IMR-90 (cell line): ENCODE data around the gene TBX3. TPM values are rescaled to one million over a fixed set of nuclear protein-coding genes. Genes with fewer than 3 reads are reported as not detected.

Experiments
- ATAC-seq: fragments of 200-7000 bp; cut with Tn5 transposase; 2 replicates; pipeline ENCODE4 v1.9.1; 2020; ENCODE audit warnings: low read depth, mild to moderate bottlenecking, moderate library complexity
- BruUV-seq: library from RNA; stranded (reverse); fragments of 400-500 nt; replicated peaks from 2 replicates; lab custom pipeline; 2021; lab: Mats Ljungman, UMichigan
- CTCF ChIA-PET: fragments of 300-600 bp; formaldehyde crosslinking; extraction: SDS; loops from one replicate; lab custom pipeline; 2021; ENCODE audit warnings: antibody characterized with exemption; lab: Yijun Ruan, JAX
- POLR2A ChIA-PET: fragments of 300-600 bp; sonication (Branson Sonifier 250); formaldehyde crosslinking; loops from one replicate; lab custom pipeline; 2022; ENCODE audit warnings: antibody characterized with exemption; ENCODE audit not compliant: unreplicated experiment; lab: Charles Lee
- DNase-seq: peaks from one replicate; pipeline ENCODE4 v3.0.0; 2013
- H2AFZ ChIP-seq: replicated peaks from 2 replicates; pipeline ENCODE3; 2013; ENCODE audit warnings: low read length, mild to moderate bottlenecking; ENCODE audit not compliant: poor library complexity
- H2AK5ac ChIP-seq: 2 replicates; pipeline ENCODE4 v1.6.1; 2013; ENCODE audit warnings: low read depth, low read length, inconsistent platforms
- H2AK9ac ChIP-seq: replicated peaks from 2 replicates; pipeline ENCODE3; 2013; ENCODE audit warnings: mild to moderate bottlenecking, low read depth, low read length, moderate library complexity; ENCODE audit not compliant: poor library complexity
- H2BK120ac ChIP-seq: 2 replicates; pipeline ENCODE4 v1.6.1; 2013; ENCODE audit warnings: low read depth, low read length, inconsistent platforms
- H2BK15ac ChIP-seq: 3 replicates; pipeline ENCODE4 v1.6.1; 2013; ENCODE audit warnings: low read depth, low read length, inconsistent platforms
- H2BK20ac ChIP-seq: 2 replicates; pipeline ENCODE4 v1.6.1; 2013; ENCODE audit warnings: low read depth, mild to moderate bottlenecking, inconsistent platforms, low read length, moderate library complexity
- H2BK5ac ChIP-seq: 2 replicates; pipeline ENCODE4 v1.6.1; 2013; ENCODE audit warnings: mild to moderate bottlenecking, low read depth, low read length, inconsistent platforms; ENCODE audit not compliant: poor library complexity, severe bottlenecking
- H3K14ac ChIP-seq: replicated peaks from 2 replicates; pipeline ENCODE4 v1.6.1; 2013; ENCODE audit warnings: low read depth, low read length, inconsistent platforms
- H3K18ac ChIP-seq: 2 replicates; pipeline ENCODE4 v1.6.1; 2013; ENCODE audit warnings: low read depth, low read length, control low read depth
- H3K23ac ChIP-seq: 2 replicates; pipeline ENCODE4 v1.6.1; 2013; ENCODE audit warnings: low read depth, low read length, inconsistent platforms
- H3K27ac ChIP-seq: 2 replicates; pipeline ENCODE4 v1.5.1; 2013; ENCODE audit warnings: mild to moderate bottlenecking, control low read depth, low read length; ENCODE audit not compliant: insufficient read depth
- H3K27me3 ChIP-seq: 2 replicates; pipeline ENCODE4 v1.6.1; 2013; ENCODE audit warnings: low read length; ENCODE audit not compliant: control insufficient read depth, insufficient read depth
- H3K36me3 ChIP-seq: 2 replicates; pipeline ENCODE4 v1.6.1; 2013; ENCODE audit warnings: low read length, mixed read lengths; ENCODE audit not compliant: control insufficient read depth, insufficient read depth
- H3K4ac ChIP-seq: 2 replicates; pipeline ENCODE4 v1.6.1; 2013; ENCODE audit warnings: low read depth, low read length, inconsistent platforms
- H3K4me1 ChIP-seq: 2 replicates; pipeline ENCODE4 v1.6.1; 2013; ENCODE audit warnings: low read length, mixed read lengths; ENCODE audit not compliant: control insufficient read depth, insufficient read depth
- H3K4me2 ChIP-seq: 2 replicates; pipeline ENCODE4 v1.6.1; 2013; ENCODE audit warnings: low read depth, mild to moderate bottlenecking, control low read depth, low read length, moderate library complexity
- H3K4me3 ChIP-seq: 2 replicates; pipeline ENCODE4 v1.5.1; 2013; ENCODE audit warnings: low read depth, mild to moderate bottlenecking, control low read depth, low read length, moderate library complexity; ENCODE audit not compliant: insufficient read depth
- H3K56ac ChIP-seq: 2 replicates; pipeline ENCODE4 v1.6.1; 2013; ENCODE audit warnings: low read length, inconsistent platforms; ENCODE audit not compliant: insufficient read depth; ENCODE audit errors: extremely low read depth
- H3K79me1 ChIP-seq, 2 experiments: 2 replicates each; pipeline ENCODE4 v1.6.1; 2013; ENCODE audit warnings: low read length in 2 of 2, inconsistent platforms in 1 of 2, low read depth in 1 of 2
- H3K9ac ChIP-seq: 2 replicates; pipeline ENCODE4 v1.6.1; 2013; ENCODE audit warnings: low read depth, low read length, control low read depth
- H3K9me1 ChIP-seq: 2 replicates; pipeline ENCODE4 v1.6.1; 2013; ENCODE audit warnings: low read length, inconsistent platforms; ENCODE audit not compliant: insufficient read depth
- H3K9me3 ChIP-seq: 2 replicates; pipeline ENCODE4 v1.6.1; 2013; ENCODE audit warnings: low read length; ENCODE audit not compliant: control insufficient read depth, insufficient read depth
- H4K20me1 ChIP-seq: 2 replicates; pipeline ENCODE4 v1.6.1; 2013; ENCODE audit warnings: low read length, inconsistent platforms; ENCODE audit not compliant: insufficient read depth
- H4K5ac ChIP-seq: 2 replicates; pipeline ENCODE4 v1.6.1; 2013; ENCODE audit warnings: mild to moderate bottlenecking, low read depth, low read length, control low read depth
- H4K8ac ChIP-seq, 2 experiments: 2 replicates each; pipeline ENCODE4 v1.6.1; 2013; ENCODE audit warnings: low read depth in 2 of 2, low read length in 2 of 2, control low read depth in 1 of 2, inconsistent platforms in 1 of 2
- H4K91ac ChIP-seq: 2 replicates; pipeline ENCODE4 v1.6.1; 2013; ENCODE audit warnings: low read depth, low read length, inconsistent platforms; ENCODE audit not compliant: insufficient read depth
- BHLHE40 ChIP-seq: fragments of 150-350 bp; IDR thresholded peaks from 2 replicates; pipeline ENCODE4 v1.6.1; 2016; ENCODE audit warnings: mild to moderate bottlenecking, low read depth, low read length
- CEBPB ChIP-seq: IDR thresholded peaks from 2 replicates; pipeline ENCODE4 v1.6.1; 2012; ENCODE audit warnings: low read depth, low read length, improper control_type of control experiment
- CHD1 ChIP-seq: IDR thresholded peaks from 2 replicates; pipeline ENCODE4 v1.6.1; 2012; ENCODE audit warnings: low read depth, low read length, improper control_type of control experiment
- CTCF ChIP-seq: conservative IDR thresholded peaks from 2 replicates; pipeline ENCODE4 v1.5.1; 2012; ENCODE audit warnings: mild to moderate bottlenecking, low read depth, low read length, improper control_type of control experiment
- ELK1 ChIP-seq: fragments of 150-350 bp; IDR thresholded peaks from 2 replicates; pipeline ENCODE4 v1.6.1; 2016; ENCODE audit warnings: low read depth, mild to moderate bottlenecking, low read length, moderate library complexity, borderline replicate concordance
- FOS ChIP-seq: fragments of 150-350 bp; IDR thresholded peaks from 2 replicates; pipeline ENCODE4 v1.6.1; 2016; ENCODE audit warnings: low read depth, low read length
- MAFK ChIP-seq: IDR thresholded peaks from 2 replicates; pipeline ENCODE4 v1.6.1; 2012; ENCODE audit warnings: low read depth, low read length, improper control_type of control experiment
- MAZ ChIP-seq: IDR thresholded peaks from 2 replicates; pipeline ENCODE4 v1.6.1; 2012; ENCODE audit warnings: low read depth, mild to moderate bottlenecking, low read length, improper control_type of control experiment, moderate library complexity, borderline replicate concordance
- MXI1 ChIP-seq: IDR thresholded peaks from 2 replicates; pipeline ENCODE4 v1.6.1; 2012; ENCODE audit warnings: low read depth, mild to moderate bottlenecking, low read length, moderate library complexity, borderline replicate concordance
- NFE2L2 ChIP-seq: fragments of 150-350 bp; IDR thresholded peaks from 2 replicates; pipeline ENCODE4 v1.6.1; 2016; ENCODE audit warnings: low read depth, mild to moderate bottlenecking, low read length
- POLR2A ChIP-seq: IDR thresholded peaks from 2 replicates; pipeline ENCODE4 v1.6.1; 2012; ENCODE audit warnings: mild to moderate bottlenecking, low read depth, low read length
- RAD21 ChIP-seq: IDR thresholded peaks from 2 replicates; pipeline ENCODE4 v1.6.1; 2012; ENCODE audit warnings: low read length, improper control_type of control experiment
- RCOR1 ChIP-seq: IDR thresholded peaks from 2 replicates; pipeline ENCODE4 v1.6.1; 2012; ENCODE audit warnings: mild to moderate bottlenecking, low read length, improper control_type of control experiment; ENCODE audit not compliant: insufficient replicate concordance
- RFX5 ChIP-seq: IDR thresholded peaks from 2 replicates; pipeline ENCODE4 v1.8.0; 2012; ENCODE audit warnings: low read depth, mild to moderate bottlenecking, low read length, moderate library complexity
- SMC3 ChIP-seq: fragments of 150-350 bp; IDR thresholded peaks from 2 replicates; pipeline ENCODE4 v1.6.1; 2016; ENCODE audit warnings: low read depth, mild to moderate bottlenecking, antibody characterized with exemption, low read length, moderate library complexity
- USF2 ChIP-seq: fragments of 150-350 bp; IDR thresholded peaks from 2 replicates; pipeline ENCODE4 v1.6.1; 2017; ENCODE audit warnings: mild to moderate bottlenecking, antibody characterized with exemption, low read length, low read depth
- WGBS, 2 experiments: methylation state at CpG; one replicate each; pipeline versions ENCODE4 v1.1.5 to v1.1.7; 2013; ENCODE audit warnings: missing lambda C conversion rate in 2 of 2; ENCODE audit not compliant: insufficient read length in 1 of 2; ENCODE audit errors: extremely low coverage in 2 of 2; 5-methylcytosine and 5-hydroxymethylcytosine counted together
- dilution Hi-C: fragments of 300-500 bp; cut with HindIII; formaldehyde crosslinking; loops from one replicate; pipeline ENCODE4 v1.14.3; 2018; ENCODE audit warnings: low sequenced_read_pairs; ENCODE audit not compliant: unreplicated experiment
- in situ Hi-C: fragments of 300-500 bp; cut with MboI; formaldehyde crosslinking; loops from 3 replicates; pipeline ENCODE4 v1.14.3; 2019; ENCODE audit warnings: low sequenced_read_pairs, inconsistent platforms, mixed read lengths
- intact Hi-C: fragments of 100-400 bp; cut with micrococcal nuclease; formaldehyde crosslinking; loops from 2 replicates; pipeline ENCODE4 v1.10.0; 2022
- polyA plus RNA-seq, 3 experiments: library from polyadenylated mRNA; depleted of rRNA; stranded (reverse); fragments of >200 nt; gene quantifications; 2 replicates each; pipeline ENCODE4 v1.2.3, GENCODE V29; 2012; ENCODE audit warnings: low replicate concordance in 1 of 3
- total RNA-seq: library from RNA; depleted of rRNA; stranded (reverse); fragments of >200 nt; gene quantifications from 2 replicates; pipeline ENCODE4 v1.2.3, GENCODE V29; 2012

The TBX3 gene
- total and polyA plus RNA-seq, 2 of the 4 experiments (the other 2 are of a cell fraction): 15.8 to 44.9 TPM

GRCh38 chr12:114695305-114695592, 11.3 kb upstream of the TBX3 start:
- Histone ChIP-seq H2AK9ac (no peak overlapping the region), H3K23ac (no peak overlapping the region), H2AK5ac (no peak overlapping the region), H3K4ac (no peak overlapping the region), H3K14ac (no peak overlapping the region), H2BK5ac (no peak overlapping the region), H4K8ac (no peak overlapping the region), H2BK20ac (no peak overlapping the region), H2BK15ac (no peak overlapping the region), H3K4me2 (no peak overlapping the region), H2BK120ac (no peak overlapping the region), H3K9ac (no peak overlapping the region), H4K20me1 (no peaks in the 10 kb centered on the region), H3K9me3 (no peaks in the 10 kb centered on the region), H3K4me3 (no peak overlapping the region), H3K27ac (no peak overlapping the region), H4K91ac (no peak overlapping the region), H3K27me3 (peaks cover 3% of the 10 kb centered on the region; the same call in 1 of the 2 replicates), H3K18ac (no peak overlapping the region), H3K4me1 (peaks cover 13% of the 10 kb centered on the region), H3K36me3 (no peaks in the 10 kb centered on the region), H3K56ac (no peak overlapping the region), H2AFZ (no peak overlapping the region), H3K9me1 (peaks cover 4% of the 10 kb centered on the region; the same call in 1 of the 2 replicates), H3K79me1 (peaks cover 6 to 24% of the 10 kb centered on the region in 2 experiments; a peak in 3 of 4 replicates), H4K5ac (no peak overlapping the region)
- CTCF ChIA-PET: interaction anchor here (1.7 kb wide), 1 partner anchor 50 kb away, joined by 5 read pairs; no protein-coding TSS in a partner anchor
- intact Hi-C loops (no loop called here), dilution Hi-C loops (no loop called here), in situ Hi-C loops (no loop called here)
- WGBS, 2 experiments: 100% methylated on average over 1 of the region's 3 CpGs; no CpG with 5 or more reads in 1 of the 2 experiments
- DNase-seq: no peak
- TF ChIP-seq BHLHE40: no peak
- TF ChIP-seq SMC3: no peak
- no peak for TF ChIP-seq CHD1
- no peak for TF ChIP-seq POLR2A
- TF ChIP-seq CTCF: no peak
- TF ChIP-seq FOS: no peak
- TF ChIP-seq RCOR1: no peak
- no peak for TF ChIP-seq NFE2L2
- no peak for TF ChIP-seq ELK1
- TF ChIP-seq RFX5: no peak
- no peak for TF ChIP-seq USF2
- no peak for TF ChIP-seq MAZ
- TF ChIP-seq RAD21: no peak
- TF ChIP-seq MXI1: no peak
- TF ChIP-seq CEBPB: no peak
- no peak for TF ChIP-seq MAFK
- POLR2A ChIA-PET: no interaction called here
- no peak for ATAC-seq
- no TSS peak for BruUV-seq
